KMS-11 (cell line): ENCODE results near the gene SLC16A2.
"Not testable (repeated sequence)": the region's sequence is repeated elsewhere in the genome, so short reads cannot be mapped to it uniquely, and the experiment has no call there.

Experiments used
- H2AFZ ChIP-seq: fragments of 200-600 bp; sonication (generic); 2 replicates; pipeline ENCODE4 v1.6.1; 2016; ENCODE audit warnings: antibody characterized with exemption, mixed run types, low read depth
- H3K27ac ChIP-seq: fragments of 200-600 bp; sonication (generic); 2 replicates; pipeline ENCODE4 v1.6.1; 2016; ENCODE audit warnings: mild to moderate bottlenecking, mixed run types
- H3K27me3 ChIP-seq: fragments of 200-600 bp; sonication (generic); 2 replicates; pipeline ENCODE4 v1.6.1; 2017; ENCODE audit warnings: mild to moderate bottlenecking, low read depth, mixed run types, moderate library complexity; ENCODE audit not compliant: insufficient read depth
- H3K36me3 ChIP-seq: fragments of 200-600 bp; sonication (generic); 2 replicates; pipeline ENCODE4 v1.6.1; 2017; ENCODE audit warnings: mild to moderate bottlenecking, mixed run types; ENCODE audit not compliant: insufficient read depth
- H3K4me1 ChIP-seq: fragments of 200-600 bp; sonication (generic); 2 replicates; pipeline ENCODE4 v1.6.1; 2016; ENCODE audit warnings: mild to moderate bottlenecking, low read depth, mixed run types; ENCODE audit not compliant: poor library complexity, severe bottlenecking
- H3K4me2 ChIP-seq: fragments of 200-600 bp; sonication (generic); 2 replicates; pipeline ENCODE4 v1.7.0; 2016; ENCODE audit warnings: mild to moderate bottlenecking, mixed run types
- H3K4me3 ChIP-seq: fragments of 200-600 bp; sonication (generic); IDR thresholded peaks from 2 replicates; pipeline ENCODE4 v1.6.1; 2017; ENCODE audit warnings: low read depth, low read length, mixed read lengths; ENCODE audit not compliant: insufficient read depth
- H3K79me2 ChIP-seq: fragments of 200-600 bp; sonication (generic); 2 replicates; pipeline ENCODE4 v1.6.1; 2016; ENCODE audit warnings: low read depth, mixed run types; ENCODE audit not compliant: insufficient read depth
- H3K9ac ChIP-seq: fragments of 200-600 bp; sonication (generic); 2 replicates; pipeline ENCODE4 v1.6.1; 2016; ENCODE audit warnings: mild to moderate bottlenecking, mixed run types
- H4K20me1 ChIP-seq: fragments of 200-600 bp; sonication (generic); 2 replicates; pipeline ENCODE4 v1.6.1; 2016; ENCODE audit warnings: mild to moderate bottlenecking, mixed run types; ENCODE audit not compliant: insufficient read depth
- CTCF ChIP-seq: fragments of 200-600 bp; sonication (generic); conservative IDR thresholded peaks from 2 replicates; pipeline ENCODE4 v1.6.1; 2017; ENCODE audit warnings: low read depth, mild to moderate bottlenecking, antibody characterized with exemption, low read length, moderate library complexity, mixed read lengths

Gene SLC16A2

DNA sequence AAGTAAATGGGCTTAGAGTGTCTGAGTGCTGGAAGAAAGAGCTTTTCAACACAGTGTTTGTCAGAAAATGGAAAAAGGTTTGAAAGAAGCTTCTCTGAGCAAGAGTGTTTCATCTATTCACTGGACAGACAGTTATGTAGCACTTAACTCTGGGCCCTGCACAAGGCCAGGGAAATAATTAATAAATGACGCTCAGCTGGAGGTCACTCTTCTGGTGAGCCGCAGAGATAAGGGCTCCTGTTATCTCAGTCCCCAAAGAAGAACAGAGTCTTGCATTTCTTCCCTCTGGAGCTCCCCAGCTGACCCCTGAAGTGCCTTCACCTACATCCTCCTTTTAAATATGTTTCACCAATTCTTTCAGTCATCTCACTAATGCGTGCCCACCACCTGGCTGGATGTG lies 90.4 kb downstream of the SLC16A2 start:
- H3K36me3 ChIP-seq, result no peaks in the 10 kb centered on the region
- no peaks in the 10 kb centered on the region for H4K20me1 ChIP-seq
- no peaks in the 10 kb centered on the region for H3K27me3 ChIP-seq
- no peak for TF ChIP-seq CTCF
- H3K4me3 ChIP-seq, result no peak overlapping the region
- H3K9ac ChIP-seq, result no peak overlapping the region
- H3K27ac ChIP-seq, result no peak overlapping the region
- no peaks in the 10 kb centered on the region for H3K79me2 ChIP-seq
- H2AFZ ChIP-seq, result no peak overlapping the region
- H3K4me2 ChIP-seq, result no peak overlapping the region
- H3K4me1 ChIP-seq, result no peaks in the 10 kb centered on the region

- no peaks in the 10 kb centered on the region for H3K27me3 ChIP-seq
- H3K79me2 ChIP-seq, result no peaks in the 10 kb centered on the region
- no peaks in the 10 kb centered on the region for H3K4me1 ChIP-seq
- no peaks in the 10 kb centered on the region for H4K20me1 ChIP-seq
- no peak overlapping the region for H3K9ac ChIP-seq
- no peak overlapping the region for H3K4me2 ChIP-seq
- no peak overlapping the region for H3K27ac ChIP-seq
- no peaks in the 10 kb centered on the region for H3K36me3 ChIP-seq
- TF ChIP-seq CTCF, result no peak
- H2AFZ ChIP-seq, result no peak overlapping the region
- H3K4me3 ChIP-seq, result no peak overlapping the region
These were observed 93.1 kb downstream of the SLC16A2 start for GRCh38 chrX:74514384-74514783.

- no peak overlapping the region for H3K9ac ChIP-seq
- no peaks in the 10 kb centered on the region for H4K20me1 ChIP-seq
- no peak overlapping the region for H2AFZ ChIP-seq
- H3K4me1 ChIP-seq, result no peaks in the 10 kb centered on the region
- TF ChIP-seq CTCF, result no peak
- H3K27me3 ChIP-seq, result no peaks in the 10 kb centered on the region
- H3K4me3 ChIP-seq, result no peak overlapping the region
- no peak overlapping the region for H3K27ac ChIP-seq
- no peaks in the 10 kb centered on the region for H3K79me2 ChIP-seq
- no peak overlapping the region for H3K4me2 ChIP-seq
- H3K36me3 ChIP-seq, result no peaks in the 10 kb centered on the region
These were observed 94.1 kb downstream of the SLC16A2 start for GRCh38 chrX:74515356-74515755.

DNA sequence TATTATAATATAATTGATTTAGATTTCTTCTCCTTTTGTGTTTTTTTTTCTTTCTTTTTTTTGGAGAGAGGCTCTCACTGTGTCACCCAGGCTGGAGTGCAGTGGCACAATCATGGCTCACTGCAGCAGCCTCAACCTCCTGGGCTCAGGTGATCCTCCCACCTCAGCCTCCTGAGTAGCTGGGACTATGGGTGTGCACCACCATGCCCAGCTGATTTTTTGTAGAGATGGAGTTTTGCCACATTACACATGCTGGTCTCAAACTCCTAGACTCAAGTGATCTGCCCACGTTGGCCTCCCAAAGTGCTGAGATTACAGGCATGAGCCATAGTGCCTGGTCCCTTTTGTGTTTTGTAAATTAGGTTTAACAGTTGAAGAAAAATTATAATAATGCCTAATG lies 94.7 kb downstream of the SLC16A2 start:
- H3K36me3 ChIP-seq, H3K4me3 ChIP-seq, H3K27ac ChIP-seq, H3K79me2 ChIP-seq, H3K4me2 ChIP-seq, H4K20me1 ChIP-seq, H3K4me1 ChIP-seq, H3K27me3 ChIP-seq, H2AFZ ChIP-seq, H3K9ac ChIP-seq: not testable (repeated sequence)

- Histone ChIP-seq H3K27me3 (no peaks in the 10 kb centered on the region), H3K36me3 (no peaks in the 10 kb centered on the region), H2AFZ (no peak overlapping the region), H3K4me3 (no peak overlapping the region), H3K9ac (no peak overlapping the region), H3K79me2 (no peaks in the 10 kb centered on the region), H3K4me1 (no peaks in the 10 kb centered on the region), H4K20me1 (no peaks in the 10 kb centered on the region), H3K27ac (no peak overlapping the region), H3K4me2 (no peak overlapping the region)
- no peak for TF ChIP-seq CTCF
These were observed 98.6 kb downstream of the SLC16A2 start for GRCh38 chrX:74519870-74520269.
